Stimulated activated CD8-positive, alpha-beta memory T cell treated with anti-CD3 and anti-CD28 coated beads, Interleukin-4, amount 100 ng/mL, for 4 hours (primary cell): Measurements from ENCODE around the gene RFTN2.
"Not testable (repeated sequence)": the region's sequence is repeated elsewhere in the genome, so short reads cannot be mapped to it uniquely, and the experiment has no call there.

Source experiments
- DNase-seq, 2 donors: peaks; one replicate each; pipeline ENCODE4 v3.0.0-alpha.2; 2020; ENCODE audit warnings: low read depth in 2 of 2, low spot score in 1 of 2

Gene RFTN2, protein sequence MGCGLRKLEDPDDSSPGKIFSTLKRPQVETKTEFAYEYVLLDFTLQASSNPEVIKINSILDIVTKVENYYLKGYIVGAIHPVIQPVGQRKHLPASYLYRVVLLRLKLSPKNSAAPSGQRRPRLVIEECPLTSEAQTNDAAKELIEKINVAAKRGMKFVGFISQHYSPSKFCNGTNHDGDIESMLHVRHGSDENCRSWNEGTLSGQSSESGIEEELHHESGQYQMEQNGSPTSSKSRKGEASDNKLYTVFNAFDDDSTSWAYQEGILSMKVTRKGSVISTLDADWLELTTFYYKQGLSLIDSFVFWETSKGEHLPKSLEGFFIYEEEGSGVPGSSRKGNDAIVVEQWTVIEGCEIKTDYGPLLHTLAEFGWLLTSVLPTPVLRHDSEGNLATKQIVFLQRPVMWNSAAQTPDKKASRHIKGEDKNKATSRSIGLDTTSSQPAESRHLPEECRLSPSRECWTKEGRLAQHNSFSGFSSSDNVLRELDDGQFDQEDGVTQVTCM

DNA sequence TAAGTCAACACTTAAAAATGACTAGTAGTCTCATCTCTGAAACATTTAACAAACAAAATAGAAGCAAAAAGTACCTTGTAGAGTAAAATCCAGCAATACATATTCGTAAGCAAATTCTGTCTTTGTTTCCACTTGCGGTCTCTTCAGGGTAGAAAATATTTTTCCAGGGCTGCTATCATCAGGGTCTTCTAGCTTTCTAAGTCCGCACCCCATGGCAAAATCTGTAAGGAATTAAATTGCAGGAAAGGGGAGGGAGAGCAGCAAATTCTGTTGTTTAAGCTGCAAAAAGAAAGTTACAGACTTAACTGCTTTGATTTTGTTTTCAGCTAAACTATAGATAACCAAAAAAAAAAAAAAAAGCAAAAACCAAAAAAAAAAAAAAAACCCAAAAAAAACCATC, at the start of gene RFTN2:
Gene RFTN2, minus strand, starts transcription at position 342 of the 400 bp plus-strand sequence. Its CDS starts 129 bp downstream, at position 213.
- DNase-seq: no peak

DNA sequence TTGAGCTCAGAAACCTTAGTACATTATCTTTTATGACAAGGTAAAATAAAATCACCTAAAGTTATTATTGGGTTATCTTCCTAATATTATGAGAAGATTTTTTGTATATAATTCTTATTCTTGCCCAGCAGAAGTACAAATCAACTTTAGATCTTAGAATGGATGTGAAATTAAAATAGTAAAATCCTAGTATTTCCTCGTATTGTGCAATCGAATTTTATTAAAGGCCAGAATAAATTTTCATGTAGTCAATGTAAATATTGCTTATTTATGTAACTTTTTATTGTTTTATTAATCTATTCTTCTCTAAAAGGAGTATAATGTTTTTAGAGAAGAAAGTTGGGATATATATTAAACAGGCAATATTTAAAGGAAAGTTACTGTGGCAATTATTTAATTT, 42.5 kb upstream of the RFTN2 start:
- DNase-seq: no peak

DNA sequence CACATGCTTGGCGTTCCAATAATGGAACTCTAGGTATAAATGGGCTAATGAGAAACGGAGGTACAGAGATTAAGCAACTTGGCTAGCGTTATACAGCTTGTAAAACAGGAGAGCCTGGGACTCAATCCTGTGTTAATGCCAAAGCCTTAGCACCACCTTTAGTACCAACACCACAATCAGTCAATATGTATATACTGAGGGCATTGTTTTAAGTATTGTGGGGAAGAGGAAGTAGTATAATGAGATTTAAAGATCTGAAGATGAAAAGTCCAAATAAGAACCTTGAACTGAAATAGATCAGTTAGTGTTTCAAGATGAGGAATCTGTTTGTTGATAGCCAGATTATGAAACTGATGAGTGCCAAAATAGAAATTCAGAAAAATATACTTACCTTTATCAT, 37.9 kb upstream of the RFTN2 start:
- DNase-seq: no peak

DNA sequence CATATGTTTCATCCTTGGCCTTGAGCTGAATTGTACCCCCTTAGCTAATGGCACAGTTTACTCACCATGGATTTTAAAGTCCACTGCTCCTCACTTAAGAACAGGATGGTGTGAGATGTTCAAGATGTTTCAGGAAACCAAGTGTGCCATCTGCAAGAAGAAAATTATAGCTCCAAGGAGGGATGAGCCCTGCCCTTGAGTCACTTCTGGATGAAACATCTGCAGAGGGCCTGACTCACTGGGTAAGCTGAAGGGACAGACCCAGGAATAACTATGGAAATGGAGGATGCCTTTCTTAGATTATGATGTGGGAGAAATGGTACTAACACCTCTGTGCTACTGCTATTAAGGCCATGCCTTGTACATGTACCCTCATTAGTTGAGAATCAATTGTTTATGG, 36.2 kb upstream of the RFTN2 start:
- DNase-seq: no peak

DNA sequence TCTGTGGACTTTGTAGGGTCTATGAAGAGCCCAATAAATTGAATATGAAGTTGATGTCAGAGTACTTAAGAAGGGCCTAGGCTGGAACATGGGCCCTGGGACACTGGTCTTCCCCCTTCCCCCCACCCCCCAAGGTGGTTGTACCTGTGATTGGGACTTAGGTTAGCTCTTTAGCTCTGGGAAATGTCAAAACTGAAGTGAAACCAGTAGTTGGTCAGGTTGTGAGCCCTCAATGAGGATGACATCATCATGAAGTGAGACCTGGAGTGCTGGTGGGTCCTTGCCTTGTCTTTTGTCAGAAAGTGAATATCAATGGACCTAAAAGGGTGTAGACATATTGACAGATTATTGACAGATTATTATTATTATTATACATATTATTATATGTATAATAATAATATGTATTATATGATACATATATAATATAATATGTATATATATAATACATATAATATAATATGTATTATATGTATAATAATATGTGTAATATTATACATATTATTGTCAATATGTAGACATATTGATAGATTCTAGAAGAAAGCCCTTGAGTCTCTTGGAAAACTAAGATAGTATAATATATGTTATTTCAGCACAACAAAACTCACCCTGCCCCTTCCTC, 35.1 kb upstream of the RFTN2 start:
- no peak for DNase-seq

DNA sequence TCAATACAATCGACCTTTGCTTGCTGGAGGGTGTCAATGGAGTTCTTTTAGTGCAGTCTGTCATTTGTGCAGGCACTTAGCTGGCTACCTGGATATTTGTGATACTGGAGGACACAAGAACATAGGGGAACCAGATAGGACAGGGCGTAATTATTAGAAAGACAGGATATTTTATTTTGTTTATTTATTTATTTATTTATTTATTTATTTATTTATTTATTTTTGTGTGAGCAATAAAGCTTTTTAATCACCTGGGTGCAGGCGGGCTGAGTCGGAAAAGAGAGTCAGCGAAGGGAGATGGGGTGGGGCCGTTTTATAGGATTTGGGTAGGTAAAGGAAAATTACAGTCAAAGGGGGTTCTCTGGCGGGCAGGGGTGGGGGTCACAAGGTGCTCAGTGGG, 33.8 kb upstream of the RFTN2 start:
- DNase-seq: not testable (repeated sequence)

DNA sequence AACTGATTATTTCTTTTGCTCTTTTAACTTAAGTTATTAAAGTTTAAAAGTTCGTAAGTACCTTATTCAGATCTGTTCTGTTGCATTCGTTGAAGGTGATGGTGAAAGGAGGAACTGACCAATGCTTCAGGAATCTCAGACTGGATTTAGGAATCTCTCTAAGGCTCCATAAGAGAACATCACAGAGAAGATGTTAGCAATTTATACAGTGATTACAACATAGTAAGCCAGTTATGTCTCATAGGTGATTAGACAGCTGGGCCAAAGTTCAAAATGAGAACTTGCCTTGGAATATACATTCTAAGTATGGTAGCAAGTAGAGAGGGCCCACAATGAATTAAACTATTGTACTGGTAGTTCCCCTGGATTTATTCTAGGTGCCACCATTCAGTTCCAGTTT, 32.9 kb upstream of the RFTN2 start:
- no peak for DNase-seq

DNA sequence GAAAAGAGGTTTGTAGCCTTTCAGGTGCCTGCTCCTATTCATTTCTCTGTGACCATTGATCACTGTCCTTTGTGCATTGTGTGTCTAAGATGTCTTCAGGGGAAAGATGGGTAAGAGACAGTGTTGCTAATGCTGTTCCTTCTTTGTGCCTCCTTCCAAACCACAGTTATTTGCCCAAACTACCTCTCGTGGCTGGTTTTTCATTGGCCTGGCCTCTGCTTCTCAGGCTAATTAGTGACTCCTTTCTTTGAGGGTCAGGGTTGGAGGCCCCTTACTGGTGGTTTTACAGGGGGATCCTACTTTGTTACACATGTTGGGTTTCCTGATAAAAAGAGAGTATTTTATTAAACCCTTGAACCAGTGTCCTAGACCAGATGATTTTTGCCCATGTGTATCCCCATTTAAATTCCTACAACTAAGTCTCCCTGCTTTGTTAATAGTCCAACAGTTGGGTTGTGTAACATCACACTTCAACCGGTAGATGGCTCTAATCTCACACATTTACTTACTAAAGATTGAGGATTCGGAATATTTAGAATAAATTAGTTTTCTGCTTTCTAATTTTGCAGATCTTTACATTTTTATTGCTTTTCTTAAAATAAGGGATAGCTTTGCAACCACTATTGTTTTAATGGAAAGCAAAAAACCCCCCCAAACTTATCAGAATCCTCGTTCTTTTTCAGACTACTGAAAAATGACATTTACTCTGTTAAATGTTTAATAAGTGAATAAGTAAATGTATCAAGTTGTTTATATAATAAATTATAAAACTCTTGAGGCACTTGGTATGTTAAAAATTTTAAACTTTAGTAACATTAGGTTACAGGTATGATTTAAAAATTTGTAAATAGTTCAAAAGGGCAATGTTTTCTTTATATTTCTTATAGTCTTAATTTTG, 32.2 kb upstream of the RFTN2 start:
- no peak for DNase-seq

DNA sequence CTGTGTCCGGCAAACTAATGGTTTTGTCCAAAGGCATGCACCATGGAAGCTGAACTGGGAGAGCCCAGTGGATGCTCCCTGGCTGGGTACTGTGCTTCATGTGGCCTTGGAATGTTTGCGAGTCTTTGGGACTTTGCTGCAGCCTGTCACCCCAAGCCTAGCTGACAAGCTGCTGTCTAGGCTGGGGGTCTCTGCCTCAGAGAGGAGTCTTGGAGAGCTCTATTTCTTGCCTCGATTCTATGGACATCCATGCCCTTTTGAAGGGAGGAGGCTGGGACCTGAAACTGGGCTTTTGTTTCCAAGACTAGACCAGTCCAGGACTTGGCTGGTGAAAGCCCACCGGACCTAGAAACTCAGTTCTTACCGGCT, 31.4 kb upstream of the RFTN2 start:
- DNase-seq: no peak

DNA sequence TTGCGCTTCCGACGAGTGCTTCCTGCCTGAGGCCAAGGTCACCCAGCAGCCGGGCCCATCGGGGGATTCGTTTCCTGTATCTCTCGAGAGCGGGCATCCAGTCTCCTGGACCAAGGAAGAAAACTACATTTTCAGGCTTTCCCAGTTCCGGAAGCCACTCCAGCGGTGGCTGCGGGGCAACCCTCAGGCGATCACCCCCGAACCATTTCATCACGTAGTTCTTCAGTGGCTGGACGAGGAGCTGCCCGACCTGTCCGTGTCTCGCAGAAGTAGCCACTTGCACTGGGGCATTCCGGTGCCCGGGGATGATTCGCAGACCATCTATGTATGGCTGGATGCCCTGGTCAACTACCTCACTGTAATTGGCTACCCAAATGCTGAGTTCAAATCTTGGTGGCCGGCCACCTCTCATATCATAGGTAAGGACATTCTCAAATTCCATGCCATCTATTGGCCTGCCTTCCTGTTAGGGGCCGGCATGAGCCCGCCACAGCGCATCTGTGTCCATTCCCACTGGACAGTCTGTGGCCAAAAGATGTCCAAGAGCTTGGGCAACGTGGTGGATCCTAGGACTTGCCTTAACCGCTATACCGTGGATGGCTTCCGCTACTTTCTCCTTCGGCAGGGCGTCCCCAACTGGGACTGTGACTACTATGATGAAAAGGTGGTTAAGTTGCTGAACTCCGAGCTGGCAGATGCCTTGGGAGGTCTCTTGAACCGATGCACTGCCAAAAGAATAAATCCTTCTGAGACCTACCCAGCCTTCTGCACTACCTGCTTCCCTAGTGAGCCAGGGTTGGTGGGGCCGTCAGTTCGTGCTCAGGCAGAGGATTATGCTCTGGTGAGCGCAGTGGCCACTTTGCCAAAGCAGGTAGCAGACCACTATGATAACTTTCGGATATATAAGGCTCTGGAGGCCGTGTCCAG, 30.8 kb upstream of the RFTN2 start:
- peak in 1 of 2 donors; percentile 5 for DNase-seq

DNA sequence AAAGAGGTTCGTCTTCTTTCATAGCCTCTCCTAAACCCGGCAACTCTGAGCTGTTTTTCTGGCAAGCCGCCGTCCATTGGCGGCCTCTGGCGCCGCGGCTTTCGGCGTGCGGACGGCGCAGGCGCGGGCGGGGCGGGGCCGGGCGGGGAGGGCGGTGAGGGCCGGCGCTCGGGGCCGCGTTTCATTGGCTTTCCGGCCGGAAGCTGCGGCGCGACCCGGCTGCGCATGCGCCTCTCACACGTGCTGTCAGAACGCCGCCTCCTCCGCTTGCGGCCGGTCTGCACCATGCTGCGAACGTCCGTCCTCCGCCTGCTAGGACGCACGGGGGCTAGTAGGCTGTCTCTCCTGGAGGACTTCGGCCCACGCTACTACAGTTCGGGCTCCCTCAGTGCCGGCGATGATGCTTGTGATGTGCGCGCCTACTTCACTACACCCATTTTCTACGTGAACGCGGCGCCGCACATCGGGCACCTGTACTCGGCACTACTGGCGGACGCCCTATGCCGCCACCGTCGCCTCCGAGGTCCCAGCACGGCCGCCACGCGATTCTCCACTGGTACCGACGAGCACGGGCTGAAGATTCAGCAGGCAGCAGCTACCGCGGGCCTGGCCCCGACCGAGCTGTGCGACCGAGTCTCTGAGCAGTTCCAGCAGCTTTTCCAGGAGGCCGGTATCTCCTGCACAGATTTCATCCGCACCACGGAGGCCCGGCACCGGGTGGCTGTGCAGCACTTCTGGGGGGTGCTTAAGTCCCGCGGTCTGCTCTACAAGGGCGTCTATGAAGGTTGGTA, 29.9 kb upstream of the RFTN2 start, which contains the start of gene MARS2:
Gene MARS2, plus strand, starts transcription at position 249 of the 791 bp plus-strand sequence. Its CDS starts 37 bp downstream, at position 286.
- DNase-seq: peak; percentile 81 to 83

DNA sequence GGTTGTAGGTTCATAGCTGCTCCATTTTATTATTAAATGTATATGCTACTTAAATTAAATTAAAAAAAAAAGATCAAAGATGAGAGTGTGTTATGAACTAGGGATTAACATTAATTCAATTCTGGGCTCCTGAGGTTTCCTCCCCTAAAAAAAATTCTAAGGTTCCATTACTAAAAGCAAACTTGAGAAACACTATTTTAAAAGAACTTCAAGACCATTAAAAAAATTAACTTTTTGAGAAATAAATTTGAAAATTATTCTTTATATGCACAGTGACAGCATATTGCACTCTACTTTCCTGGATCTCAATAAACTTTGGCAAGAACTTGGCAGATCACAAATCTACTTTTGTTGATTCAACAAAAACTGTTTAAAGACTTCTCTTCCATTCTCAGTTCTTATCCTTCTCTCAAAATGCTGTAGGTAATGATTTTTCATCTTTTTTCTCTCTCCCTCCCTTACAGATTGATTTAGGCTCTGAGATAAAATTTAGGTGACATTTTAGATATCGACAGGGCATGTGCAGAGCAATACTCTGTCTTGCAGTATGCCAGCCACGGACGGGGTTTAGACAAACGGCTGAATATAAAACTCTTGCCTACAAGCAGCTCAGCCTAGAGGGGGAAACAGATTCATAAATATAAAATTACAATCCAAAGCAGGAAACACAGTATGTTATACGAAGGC, 29.2 kb upstream of the RFTN2 start:
- no peak for DNase-seq

DNA sequence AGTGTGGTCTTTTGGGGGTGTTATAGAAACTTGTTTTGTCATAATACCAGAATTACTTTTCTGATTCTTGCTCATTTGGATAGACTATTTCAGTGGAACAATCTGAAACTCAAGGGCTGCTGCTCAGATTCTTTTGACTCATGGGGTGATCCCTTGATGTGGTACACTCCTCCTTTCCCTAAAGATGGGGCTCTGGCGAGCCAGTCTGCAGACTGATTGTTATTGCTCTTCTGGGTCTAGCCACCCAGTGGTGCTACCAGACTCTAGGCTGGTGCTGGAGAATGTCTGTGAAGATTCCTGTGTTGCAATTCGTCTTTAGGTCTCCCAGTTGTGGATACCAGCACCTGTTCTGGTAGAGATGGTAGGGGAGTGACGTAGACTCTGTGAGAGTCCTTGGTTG, 25.6 kb upstream of the RFTN2 start:
- DNase-seq: no peak

DNA sequence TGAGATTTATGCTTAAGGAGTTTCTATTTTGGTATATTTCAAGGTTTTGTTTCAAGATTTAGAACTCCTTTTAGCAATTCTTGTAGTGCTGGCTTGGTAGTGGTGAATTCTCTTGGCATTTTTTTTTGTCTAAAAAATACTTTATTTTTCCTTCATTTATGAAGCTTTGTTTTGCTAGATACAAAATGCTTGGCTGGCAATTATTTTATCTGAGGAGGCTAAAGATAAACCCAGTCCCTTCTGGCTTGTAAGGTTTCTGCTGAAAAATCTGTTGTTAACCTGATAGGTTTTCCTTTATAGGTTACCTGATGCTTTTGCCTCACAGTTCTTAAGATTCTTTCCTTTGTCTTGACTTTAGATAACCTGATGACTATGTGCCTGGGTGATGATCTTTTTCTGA, 24.3 kb upstream of the RFTN2 start:
- not testable (repeated sequence) for DNase-seq

DNA sequence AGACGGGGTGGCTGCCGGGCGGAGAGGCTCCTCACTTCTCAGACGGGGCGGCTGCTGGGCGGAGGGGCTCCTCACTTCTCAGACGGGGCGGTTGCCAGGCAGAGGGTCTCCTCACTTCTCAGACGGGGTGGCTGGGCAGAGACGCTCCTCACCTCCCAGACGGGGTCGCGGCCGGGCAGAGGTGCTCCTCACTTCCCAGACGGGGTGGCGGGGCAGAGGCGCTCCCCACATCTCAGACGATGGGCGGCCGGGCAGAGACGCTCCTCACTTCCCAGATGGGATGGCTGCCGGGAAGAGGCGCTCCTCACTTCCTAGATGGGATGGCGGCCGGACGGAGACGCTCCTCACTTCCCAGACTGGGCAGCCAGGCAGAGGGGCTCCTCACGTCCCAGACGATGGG, 21.2 kb upstream of the RFTN2 start:
- DNase-seq: not testable (repeated sequence)

DNA sequence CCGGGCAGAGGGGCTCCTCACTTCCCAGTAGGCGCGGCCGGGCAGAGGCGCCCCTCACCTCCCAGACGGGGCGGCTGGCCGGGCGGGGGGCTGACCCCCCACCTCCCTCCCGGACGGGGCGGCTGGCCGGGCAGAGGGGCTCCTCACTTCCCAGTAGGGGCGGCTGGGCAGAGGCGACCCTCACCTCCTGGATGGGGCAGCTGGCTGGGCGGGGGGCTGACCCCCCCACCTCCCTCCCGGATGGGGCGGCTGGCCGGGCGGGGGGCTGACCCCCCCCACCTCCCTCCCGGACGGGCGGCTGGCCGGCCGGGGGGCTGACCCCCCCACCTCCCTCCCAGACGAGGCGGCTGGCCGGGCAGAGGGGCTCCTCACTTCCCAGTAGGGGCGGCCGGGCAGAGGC, 20.6 kb upstream of the RFTN2 start:
- not testable (repeated sequence) for DNase-seq

DNA sequence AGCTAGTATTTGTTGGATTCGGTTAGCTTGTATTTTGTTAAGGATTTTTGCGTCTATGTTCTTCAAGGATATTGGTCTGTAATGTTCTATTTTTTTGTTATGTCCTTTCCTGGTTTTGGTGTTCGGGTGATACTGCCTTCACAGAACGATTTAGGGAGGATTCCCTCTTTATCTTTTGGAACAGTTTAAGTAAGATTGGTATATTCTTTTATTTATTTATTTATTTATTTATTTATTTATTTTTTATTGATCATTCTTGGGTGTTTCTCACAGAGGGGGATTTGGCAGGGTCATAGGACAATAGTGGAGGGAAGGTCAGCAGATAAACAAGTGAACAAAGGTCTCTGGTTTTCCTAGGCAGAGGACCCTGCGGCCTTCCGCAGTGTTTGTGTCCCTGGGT, 19.8 kb upstream of the RFTN2 start:
- not testable (repeated sequence) for DNase-seq

DNA sequence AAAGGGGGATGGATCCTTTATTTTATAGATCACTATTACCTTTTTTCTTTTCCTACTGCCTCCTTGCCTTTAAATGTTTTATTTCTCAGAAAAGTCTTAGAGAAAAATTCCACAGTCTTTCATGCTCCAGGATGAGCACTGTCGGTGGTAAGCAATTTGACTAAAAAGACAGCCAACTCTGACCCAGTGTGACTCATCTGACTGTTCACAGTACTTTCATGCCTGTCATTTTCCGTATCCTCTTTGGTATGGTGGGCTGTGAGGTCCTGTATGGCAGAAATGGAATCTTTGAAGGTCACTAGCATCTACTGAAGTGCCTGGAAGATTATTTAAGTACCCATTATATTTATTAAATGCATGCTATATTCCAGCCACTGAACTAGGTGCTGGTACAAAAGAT, 2.1 kb upstream of the RFTN2 start:
- DNase-seq: no peak

DNA sequence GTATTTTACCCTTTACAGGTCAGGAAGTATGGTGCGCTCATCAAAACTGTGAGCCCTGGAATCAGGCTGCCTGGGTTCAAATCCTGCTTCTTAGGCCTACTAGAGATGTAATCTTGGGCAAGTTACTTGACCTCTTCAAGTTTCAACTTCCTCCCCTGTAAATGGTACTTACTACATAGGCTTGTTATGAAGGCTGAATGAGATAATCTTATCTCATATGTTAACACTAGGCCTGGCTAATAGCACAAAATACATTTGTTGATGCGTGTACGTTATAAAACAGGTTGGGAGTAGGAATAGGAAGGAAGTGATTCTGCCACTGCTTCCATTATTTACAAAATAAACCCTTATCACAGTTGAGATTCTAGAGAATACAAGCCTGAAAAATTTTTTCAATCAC, 1.7 kb upstream of the RFTN2 start:
- DNase-seq: no peak
